ENCODE measurements around the gene GRM4.

DNA sequence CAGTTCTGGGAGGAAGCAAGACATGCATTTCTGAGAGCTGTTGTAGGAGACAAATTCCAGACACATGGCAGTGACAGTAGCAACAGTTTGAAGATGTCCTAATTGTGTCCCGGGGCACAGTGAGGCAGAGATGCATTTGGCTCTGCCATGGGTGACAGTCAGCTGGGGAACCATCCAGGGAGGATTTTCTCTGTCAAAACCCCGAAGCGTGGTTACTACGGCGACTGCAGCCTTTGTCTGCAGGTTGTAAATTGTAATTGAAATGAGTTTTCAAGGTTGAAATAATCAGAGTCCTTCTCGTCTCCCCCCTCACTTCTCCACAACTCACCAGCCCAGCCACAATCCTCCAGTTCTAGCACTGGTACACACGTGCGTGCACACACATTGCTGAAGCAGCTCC is 100.1 kb downstream of the GRM4 start:
- TF ChIP-seq, protein P1, sequence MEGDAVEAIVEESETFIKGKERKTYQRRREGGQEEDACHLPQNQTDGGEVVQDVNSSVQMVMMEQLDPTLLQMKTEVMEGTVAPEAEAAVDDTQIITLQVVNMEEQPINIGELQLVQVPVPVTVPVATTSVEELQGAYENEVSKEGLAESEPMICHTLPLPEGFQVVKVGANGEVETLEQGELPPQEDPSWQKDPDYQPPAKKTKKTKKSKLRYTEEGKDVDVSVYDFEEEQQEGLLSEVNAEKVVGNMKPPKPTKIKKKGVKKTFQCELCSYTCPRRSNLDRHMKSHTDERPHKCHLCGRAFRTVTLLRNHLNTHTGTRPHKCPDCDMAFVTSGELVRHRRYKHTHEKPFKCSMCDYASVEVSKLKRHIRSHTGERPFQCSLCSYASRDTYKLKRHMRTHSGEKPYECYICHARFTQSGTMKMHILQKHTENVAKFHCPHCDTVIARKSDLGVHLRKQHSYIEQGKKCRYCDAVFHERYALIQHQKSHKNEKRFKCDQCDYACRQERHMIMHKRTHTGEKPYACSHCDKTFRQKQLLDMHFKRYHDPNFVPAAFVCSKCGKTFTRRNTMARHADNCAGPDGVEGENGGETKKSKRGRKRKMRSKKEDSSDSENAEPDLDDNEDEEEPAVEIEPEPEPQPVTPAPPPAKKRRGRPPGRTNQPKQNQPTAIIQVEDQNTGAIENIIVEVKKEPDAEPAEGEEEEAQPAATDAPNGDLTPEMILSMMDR (IDR thresholded peaks at IDR 0.05), result no peak
- TF ChIP-seq POLR2A (IDR thresholded peaks at IDR 0.05), result no peak
